HG03342 (cell line): Measurements from ENCODE around the gene OR1A1.
"Not testable (repeated sequence)": the region's sequence is repeated elsewhere in the genome, so short reads cannot be mapped to it uniquely, and the experiment has no call there.

Source experiments
- ATAC-seq: cut with Tn5 transposase; IDR thresholded peaks from one replicate; pipeline ENCODE4 v1.9.1; 2021; ENCODE audit warnings: mild to moderate bottlenecking, moderate library complexity; ENCODE audit not compliant: unreplicated experiment

Gene OR1A1, protein sequence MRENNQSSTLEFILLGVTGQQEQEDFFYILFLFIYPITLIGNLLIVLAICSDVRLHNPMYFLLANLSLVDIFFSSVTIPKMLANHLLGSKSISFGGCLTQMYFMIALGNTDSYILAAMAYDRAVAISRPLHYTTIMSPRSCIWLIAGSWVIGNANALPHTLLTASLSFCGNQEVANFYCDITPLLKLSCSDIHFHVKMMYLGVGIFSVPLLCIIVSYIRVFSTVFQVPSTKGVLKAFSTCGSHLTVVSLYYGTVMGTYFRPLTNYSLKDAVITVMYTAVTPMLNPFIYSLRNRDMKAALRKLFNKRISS

DNA sequence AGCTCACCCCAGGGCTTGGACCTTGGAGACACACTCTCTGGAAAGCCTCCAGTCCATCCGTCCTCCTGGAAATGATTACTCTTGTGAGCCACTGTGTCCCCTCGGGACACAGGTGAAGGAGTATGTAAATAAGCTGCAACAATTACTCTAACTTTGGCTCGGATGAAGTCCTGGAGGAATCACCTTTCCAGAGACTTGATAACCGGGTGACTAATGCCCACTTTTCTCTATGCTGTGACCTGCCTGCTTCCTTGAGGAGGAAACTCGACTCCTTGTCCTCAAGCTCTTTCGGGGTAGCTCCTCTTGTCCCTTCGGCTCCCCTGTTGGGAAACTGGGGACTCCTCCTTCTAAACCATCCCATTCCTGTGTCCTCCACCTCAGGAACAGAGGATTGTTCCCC lies at the start of gene OR1A1:
TSS of gene OR1A1 (plus strand) at position 301 of the 400 bp plus-strand sequence. CDS start 7,954 bp downstream, outside the sequence.
- no peak for ATAC-seq

DNA sequence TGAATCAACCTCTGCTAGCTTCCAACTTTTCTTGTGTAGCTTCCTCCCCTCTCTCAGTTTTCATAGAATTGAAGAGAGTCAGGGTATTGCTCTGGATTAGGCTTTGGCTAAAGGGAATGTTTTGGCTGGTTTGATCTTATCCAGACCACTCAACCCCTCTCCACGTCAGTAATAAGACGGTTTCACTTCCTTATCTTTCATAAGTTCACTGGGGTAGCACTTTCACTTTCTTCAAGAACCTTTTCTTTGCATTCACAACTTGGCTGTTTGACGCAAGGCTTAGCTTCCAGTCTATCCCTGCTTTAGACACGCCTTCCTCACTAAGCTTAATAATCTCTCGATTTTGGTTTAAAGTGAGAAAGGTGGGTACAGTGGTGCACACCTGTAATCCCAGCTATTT lies 39.9 kb upstream of the OR1A1 start:
- no peak for ATAC-seq

DNA sequence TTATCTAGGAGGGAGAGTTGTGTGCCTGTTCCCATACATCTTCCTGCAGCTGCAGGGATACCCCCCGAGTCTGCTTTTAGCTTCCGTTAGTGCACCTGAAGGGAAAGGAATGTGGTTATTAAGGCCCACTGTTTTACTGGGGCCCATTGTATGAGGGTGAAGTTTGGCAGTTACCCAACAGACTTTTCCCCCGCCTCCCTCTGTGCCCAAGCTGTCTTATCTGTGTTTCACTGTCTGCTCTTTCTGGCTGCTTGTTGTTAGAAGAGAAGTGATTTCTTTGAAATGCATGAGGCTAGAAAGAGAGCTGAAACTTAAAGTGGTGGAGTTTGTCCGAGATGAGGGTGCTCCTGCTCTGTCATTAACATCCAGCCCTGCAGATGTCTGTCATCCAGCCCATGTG lies 17.5 kb upstream of the OR1A1 start:
- ATAC-seq = no peak

DNA sequence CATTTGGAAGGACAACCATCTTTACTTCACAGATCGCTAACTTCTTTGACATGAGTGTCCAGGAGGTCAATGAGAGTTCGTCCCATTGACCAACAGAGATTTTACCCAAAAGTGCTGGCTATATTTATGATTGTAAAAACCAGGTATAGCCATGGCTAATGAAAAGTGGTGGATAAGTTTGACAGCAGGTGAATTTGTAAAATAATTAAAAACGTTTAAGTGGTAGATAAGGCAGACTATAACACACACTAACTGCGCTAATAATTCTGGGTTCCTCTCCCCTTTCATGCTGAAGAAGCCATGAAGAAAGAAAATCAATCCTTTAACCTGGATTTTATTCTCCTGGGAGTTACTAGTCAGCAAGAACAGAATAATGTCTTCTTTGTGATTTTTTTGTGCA lies 10.2 kb upstream of the OR1A1 start, which contains the start of gene OR1A2:
TSS of gene OR1A2 (plus strand) at position 301 of the 400 bp plus-strand sequence. CDS start at position 301, 0 bp downstream.
- ATAC-seq = no peak

DNA sequence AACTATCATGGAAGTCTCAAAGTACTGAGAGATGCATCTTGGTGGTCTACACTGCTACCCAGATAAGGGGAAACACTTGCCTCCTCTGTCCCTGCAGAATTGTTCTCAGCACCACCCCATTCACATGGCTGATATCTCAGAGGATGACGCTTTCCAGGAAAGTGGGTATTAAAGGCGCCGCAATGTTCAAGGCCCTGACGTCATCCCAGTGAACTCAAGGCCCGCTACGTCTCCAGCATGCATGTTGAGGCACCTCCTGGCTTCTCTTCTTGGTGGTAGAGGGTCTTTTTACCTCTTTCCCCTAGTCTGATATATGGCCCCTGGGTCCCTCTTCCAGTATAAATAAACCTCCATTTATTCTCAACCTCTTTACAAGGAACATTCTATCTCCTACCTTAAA lies 1.0 kb downstream of the OR1A1 start:
- no peak for ATAC-seq

DNA sequence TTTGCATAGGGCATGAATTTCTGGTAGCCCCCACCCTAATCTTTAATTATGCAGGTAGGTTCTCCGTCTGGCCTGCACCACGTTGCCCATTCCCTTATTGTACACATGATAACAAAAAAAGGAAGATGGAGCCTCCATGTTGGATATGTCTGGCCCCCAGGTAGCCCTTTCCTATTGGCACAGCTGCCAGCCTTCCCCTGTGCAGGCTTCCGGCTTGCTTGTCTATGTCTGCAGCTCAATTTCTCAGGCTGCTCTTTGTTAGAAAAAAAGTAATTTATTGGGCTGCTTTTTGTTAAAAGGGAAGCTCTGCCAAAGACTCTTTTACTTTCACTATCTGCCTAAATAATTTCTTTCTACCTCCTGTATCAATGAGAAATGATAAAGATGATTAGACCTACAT lies 5.5 kb downstream of the OR1A1 start:
- ATAC-seq = no peak

DNA sequence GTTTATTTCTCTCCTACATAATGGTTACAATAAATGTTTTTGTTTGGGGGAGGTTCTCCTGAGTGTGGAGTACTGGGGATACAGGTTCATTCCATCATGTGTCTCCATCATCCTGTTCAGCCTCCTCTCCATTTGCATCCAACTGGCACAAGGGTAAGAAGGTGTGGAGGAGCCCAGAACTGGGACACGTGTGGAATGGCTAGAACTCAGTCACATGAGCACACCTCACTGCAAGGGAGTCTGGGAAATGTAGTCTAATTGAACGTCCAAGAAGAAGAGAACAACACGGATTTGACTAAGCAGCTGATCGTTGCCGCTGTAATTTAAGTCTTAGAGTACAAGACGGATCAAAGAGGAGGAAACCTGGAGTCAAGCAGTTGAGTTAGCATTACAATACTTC lies 6.1 kb downstream of the OR1A1 start:
- no peak for ATAC-seq

DNA sequence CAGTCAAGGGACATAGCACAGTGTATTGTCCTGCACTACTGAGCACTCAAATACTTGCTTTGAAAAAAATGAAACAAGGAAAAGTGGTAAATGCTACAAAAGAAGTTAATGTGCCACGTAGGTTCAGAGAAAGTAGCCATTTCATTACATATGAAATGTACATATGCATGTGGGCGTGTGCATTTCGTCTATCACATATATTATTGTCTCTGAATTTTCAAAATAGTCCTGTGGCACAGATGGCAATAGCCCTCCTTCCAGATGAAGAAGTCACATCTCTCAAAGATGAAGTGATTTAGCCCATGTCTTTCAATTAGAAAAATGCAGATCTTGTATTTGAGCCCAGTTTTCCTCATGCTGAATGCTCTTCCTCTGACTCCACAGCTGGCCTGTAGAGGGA lies 12.5 kb downstream of the OR1A1 start:
- ATAC-seq = not testable (repeated sequence)

DNA sequence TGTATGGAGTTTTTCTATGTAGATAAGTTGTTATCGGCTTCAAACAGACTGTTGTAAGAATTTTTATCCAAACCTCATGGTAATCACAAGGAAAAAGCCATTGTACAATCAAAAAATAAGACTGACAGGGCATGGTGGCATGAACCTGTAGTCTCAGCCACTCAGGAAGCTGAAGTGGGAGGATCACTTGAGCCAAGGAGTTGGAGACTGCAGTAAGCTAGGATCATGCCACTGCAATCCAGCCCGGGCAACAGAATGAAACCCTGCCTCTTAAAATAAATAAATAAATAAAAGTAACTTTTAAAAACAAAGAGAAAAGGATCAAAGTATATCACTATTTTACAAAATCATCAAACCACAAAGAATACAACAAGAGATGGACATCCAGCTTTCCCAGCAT lies 14.4 kb downstream of the OR1A1 start:
- ATAC-seq = no peak

DNA sequence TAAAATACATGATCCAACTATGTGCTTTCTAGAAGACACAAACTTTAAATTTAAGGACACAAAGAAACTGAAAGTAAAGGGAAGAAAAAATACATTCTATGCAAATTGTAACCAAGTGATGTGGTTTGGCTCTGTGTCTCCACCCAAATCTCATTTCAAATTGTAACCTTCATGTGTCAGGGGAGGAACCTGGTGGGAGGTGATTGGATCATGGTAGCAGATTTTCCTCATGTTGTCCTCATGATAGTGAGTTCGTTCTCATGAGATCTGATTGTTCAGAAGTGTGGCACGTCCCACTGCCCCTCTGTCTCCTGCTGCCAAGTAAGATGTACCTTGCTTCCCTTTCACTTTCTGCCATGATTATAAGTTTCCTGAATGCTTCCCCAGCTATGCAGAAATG lies 15.0 kb downstream of the OR1A1 start:
- no peak for ATAC-seq

DNA sequence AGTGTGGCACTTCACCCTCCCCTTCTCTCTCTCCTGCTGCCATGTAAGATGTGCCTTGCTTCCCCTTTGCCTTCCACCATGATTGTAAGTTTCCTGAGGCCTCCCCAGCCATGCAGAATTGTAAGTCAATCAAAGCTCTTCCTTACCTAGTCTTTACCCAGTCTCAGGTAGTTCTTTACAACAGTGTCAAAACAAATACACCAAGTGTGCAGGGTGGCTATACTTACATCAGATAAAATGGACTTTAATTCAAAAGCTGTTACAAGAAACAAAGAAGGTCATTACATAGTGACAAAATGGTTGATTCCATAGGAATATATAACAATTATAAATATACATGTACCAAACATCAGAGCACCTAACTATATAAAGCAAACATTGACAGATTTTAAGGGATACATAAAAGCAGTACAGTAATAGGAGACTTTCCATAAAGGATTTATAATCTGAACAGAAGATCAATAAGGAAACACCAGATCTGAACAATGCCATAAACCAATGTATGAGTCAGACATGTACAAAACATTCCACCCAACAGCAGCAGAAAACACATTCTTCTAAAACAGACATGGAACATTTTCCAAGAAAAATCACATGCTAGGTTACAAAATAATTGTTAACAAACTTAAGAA lies 17.4 kb downstream of the OR1A1 start:
- not testable (repeated sequence) for ATAC-seq

DNA sequence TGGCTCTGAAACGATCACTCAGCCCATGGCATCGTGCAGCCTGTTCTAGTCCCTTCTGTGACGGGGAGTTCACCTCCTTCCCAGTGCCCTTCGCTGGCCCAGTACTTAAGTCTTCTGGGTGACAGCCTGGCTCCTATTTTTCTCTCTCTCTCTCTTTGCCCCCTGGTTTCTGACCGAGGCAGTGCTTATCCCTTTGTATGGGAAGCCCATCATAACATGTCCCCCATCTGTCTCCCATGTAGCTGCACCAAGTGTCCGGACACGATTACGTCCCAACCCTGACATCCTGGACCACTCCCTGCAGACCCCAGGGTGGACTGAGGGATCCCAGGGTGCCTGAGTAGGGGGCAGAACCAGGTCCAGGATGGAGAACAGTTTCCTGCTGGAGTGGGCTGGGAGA lies 24.8 kb downstream of the OR1A1 start:
- ATAC-seq = not testable (repeated sequence)

DNA sequence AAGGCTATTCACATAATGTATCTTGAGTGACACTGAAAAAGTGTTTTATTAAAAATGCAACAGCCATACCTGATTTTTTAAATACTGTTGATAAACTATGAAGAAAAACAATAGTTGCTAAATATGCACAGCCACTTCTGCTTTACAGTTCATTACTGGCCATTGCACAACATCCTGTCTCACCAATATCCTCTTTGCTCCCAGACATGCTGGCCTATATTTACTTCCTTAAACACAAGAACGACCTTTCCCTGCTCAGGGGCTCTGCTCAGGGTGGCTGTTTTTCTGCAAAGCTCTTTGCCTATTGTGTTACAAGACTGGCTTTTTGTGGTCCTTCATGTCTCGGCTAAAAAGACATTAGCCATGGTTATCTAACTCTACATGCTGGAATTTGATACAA lies 31.2 kb downstream of the OR1A1 start:
- ATAC-seq = not testable (repeated sequence)

DNA sequence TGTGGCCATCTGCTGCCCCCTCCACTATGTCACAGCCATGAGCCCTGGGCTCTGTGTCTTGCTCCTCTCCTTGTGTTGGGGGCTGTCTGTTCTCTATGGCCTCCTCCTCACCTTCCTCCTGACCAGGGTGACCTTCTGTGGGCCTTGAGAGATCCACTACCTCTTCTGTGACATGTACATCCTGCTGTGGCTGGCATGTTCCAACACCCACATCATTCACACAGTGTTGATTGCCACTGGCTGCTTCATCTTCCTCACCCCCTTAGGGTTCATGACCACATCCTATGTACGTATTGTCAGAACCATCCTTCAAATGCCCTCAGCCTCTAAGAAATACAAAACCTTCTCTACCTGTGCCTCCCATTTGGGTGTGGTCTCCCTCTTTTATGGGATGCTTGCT lies 33.6 kb downstream of the OR1A1 start:
- ATAC-seq = not testable (repeated sequence)

DNA sequence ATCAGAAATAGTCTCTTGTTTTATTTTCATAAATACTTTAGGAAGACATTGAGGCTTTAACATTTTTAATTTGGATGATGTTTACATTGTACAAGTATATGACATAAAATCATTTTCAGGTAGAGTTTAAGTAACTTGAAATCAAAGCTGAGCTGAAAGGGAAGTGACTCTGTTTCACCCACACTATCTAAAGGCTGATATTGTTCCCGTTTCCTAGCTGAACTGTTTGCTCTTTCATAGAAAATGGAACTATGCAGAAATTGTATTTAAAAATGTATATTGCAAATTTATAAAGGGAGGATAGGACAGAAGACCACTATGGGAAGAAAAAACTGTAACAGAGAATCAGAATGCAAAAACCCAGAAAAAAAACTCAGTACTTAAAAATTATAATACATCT lies 37.4 kb downstream of the OR1A1 start:
- ATAC-seq = not testable (repeated sequence)

DNA sequence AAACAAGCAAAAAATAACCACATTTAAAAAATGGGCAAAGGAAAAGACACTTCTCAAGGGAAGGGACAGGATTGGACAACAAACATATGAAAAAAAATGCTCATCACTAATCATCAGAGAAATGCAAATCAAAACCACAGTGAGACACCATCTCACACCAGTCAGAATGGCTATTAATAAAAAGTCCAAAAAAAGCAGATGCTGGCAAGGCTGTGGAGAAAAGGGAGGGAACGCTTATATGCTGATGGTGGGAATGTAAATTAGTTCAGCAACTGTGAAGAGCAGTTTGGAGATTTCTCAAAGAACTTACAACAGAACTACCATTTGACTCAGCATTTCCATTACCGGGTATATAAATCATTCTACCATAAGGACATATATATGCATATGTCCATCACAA lies 41.5 kb downstream of the OR1A1 start:
- ATAC-seq = not testable (repeated sequence)

DNA sequence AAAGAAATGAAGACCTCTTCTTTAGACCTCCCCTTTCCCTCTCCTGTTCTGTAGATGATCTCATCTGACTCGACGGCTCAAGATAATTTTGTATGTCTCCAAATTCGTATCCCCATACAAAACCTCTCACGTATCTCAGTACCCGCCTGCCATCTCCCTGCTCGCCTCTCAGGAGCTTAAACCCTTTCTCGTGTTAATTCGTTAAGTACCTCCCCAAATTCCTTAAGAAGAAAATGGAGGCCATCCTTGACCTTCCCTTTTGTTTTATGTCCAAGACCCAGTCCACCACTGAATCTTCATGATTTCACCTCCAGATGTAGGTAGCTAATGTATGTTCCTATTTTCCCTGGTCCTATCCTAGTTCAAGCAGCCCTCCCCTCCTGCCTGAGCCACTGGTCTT lies 49.1 kb downstream of the OR1A1 start:
- no peak for ATAC-seq

DNA sequence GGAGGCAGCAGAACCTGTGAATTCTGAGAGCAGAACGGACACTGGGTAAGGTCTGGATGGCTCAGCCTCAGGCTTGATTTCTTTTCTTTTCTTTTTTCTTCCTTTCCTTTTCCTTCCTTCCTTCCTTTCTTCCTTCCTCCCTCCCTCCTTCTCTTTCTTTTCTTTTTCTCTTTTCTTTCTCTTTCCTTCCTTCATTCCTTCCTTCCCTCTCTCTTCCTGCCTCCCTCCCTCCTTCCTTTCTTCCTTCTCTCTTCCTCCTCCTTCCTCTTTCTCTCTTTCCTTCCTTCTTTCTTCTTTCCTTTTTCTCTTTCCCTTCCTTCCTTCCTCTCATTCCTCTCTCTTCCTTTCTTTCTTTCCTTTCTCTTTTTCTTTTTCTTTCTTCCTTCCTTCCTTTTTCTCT lies 52.7 kb downstream of the OR1A1 start:
- no peak for ATAC-seq

DNA sequence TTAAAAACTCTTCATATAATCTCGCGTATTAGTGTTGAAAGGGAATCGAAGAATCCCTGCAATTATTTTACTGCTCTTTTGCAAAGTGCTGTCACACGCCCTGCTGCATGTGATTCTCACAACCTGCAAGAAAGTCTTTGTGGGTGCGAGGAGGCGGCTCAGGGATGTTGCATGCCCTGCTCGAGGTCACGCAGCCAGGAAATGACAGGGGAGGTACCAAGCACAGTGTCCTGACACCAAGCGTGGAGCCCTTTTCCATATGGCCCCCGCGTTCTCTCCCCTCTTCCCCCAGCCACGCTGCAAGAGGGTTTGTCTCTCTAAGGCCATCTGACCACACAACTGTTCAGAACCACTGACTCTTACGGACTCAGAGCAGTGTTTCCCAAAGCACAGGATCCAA lies 53.1 kb downstream of the OR1A1 start:
- ATAC-seq = no peak
